ENCODE data around the gene RNF145.

Gene RNF145

GRCh38 chr5:159210210-159210661 lies 883 bp upstream of the RNF145 start:
- no peaks in the 10 kb centered on the region for H3K9me3 ChIP-seq (ENCODE audit: control insufficient read depth in 1 of 2, low read length in 2 of 2)
- H3K27me3 ChIP-seq (ENCODE audit: control insufficient read depth in 1 of 2, insufficient read depth in 2 of 2, low read length in 2 of 2): no peaks in the 10 kb centered on the region
- H3K4me3 ChIP-seq (ENCODE audit: low read depth in 1 of 2, low read length in 2 of 2): peak overlapping the region; percentile 89 to 95
- peaks cover 29 to 33% of the 10 kb centered on the region in 2 donors for H3K4me1 ChIP-seq (ENCODE audit: control insufficient read depth in 1 of 2, insufficient read depth in 2 of 2, low read length in 2 of 2)
- H3K27ac ChIP-seq (ENCODE audit: low read depth, low read length): no peak overlapping the region
- H3K36me3 ChIP-seq (ENCODE audit: control insufficient read depth in 1 of 2, insufficient read depth in 2 of 2, low read length in 2 of 2): no peaks in the 10 kb centered on the region
- no peak overlapping the region for H3K9ac ChIP-seq (ENCODE audit: low read depth in 1 of 2, low read length in 2 of 2)

- H3K4me1 ChIP-seq (ENCODE audit: control insufficient read depth in 1 of 2, insufficient read depth in 2 of 2, low read length in 2 of 2): peaks cover 29 to 33% of the 10 kb centered on the region in 2 donors
- H3K9me3 ChIP-seq (ENCODE audit: control insufficient read depth in 1 of 2, low read length in 2 of 2): no peaks in the 10 kb centered on the region
- H3K4me3 ChIP-seq (ENCODE audit: low read depth in 1 of 2, low read length in 2 of 2): peak overlapping the region; percentile 84 to 95
- no peaks in the 10 kb centered on the region for H3K36me3 ChIP-seq (ENCODE audit: control insufficient read depth in 1 of 2, insufficient read depth in 2 of 2, low read length in 2 of 2)
- H3K9ac ChIP-seq (ENCODE audit: low read depth in 1 of 2, low read length in 2 of 2): peak overlapping the region; percentile 73 to 90
- peak overlapping the region; percentile 86 for H3K27ac ChIP-seq (ENCODE audit: low read depth, low read length)
- H3K27me3 ChIP-seq (ENCODE audit: control insufficient read depth in 1 of 2, insufficient read depth in 2 of 2, low read length in 2 of 2): no peaks in the 10 kb centered on the region
Measured at GRCh38 chr5:159208514-159209437, 577 bp downstream of the RNF145 start.

GRCh38 chr5:159207686-159208513 lies 1.5 kb downstream of the RNF145 start:
- H3K4me1 ChIP-seq (ENCODE audit: control insufficient read depth in 1 of 2, insufficient read depth in 2 of 2, low read length in 2 of 2): peaks cover 29 to 36% of the 10 kb centered on the region in 2 donors
- peak overlapping the region; percentile 84 to 95 for H3K4me3 ChIP-seq (ENCODE audit: low read depth in 1 of 2, low read length in 2 of 2)
- peak overlapping the region; percentile 73 to 90 for H3K9ac ChIP-seq (ENCODE audit: low read depth in 1 of 2, low read length in 2 of 2)
- peak overlapping the region; percentile 86 for H3K27ac ChIP-seq (ENCODE audit: low read depth, low read length)
- no peaks in the 10 kb centered on the region for H3K36me3 ChIP-seq (ENCODE audit: control insufficient read depth in 1 of 2, insufficient read depth in 2 of 2, low read length in 2 of 2)
- no peaks in the 10 kb centered on the region for H3K9me3 ChIP-seq (ENCODE audit: control insufficient read depth in 1 of 2, low read length in 2 of 2)
- H3K27me3 ChIP-seq (ENCODE audit: control insufficient read depth in 1 of 2, insufficient read depth in 2 of 2, low read length in 2 of 2): no peaks in the 10 kb centered on the region

- peak overlapping the region; percentile 86 for H3K27ac ChIP-seq (ENCODE audit: low read depth, low read length)
- H3K9me3 ChIP-seq (ENCODE audit: control insufficient read depth in 1 of 2, low read length in 2 of 2): no peaks in the 10 kb centered on the region
- no peaks in the 10 kb centered on the region for H3K36me3 ChIP-seq (ENCODE audit: control insufficient read depth in 1 of 2, insufficient read depth in 2 of 2, low read length in 2 of 2)
- no peaks in the 10 kb centered on the region for H3K27me3 ChIP-seq (ENCODE audit: control insufficient read depth in 1 of 2, insufficient read depth in 2 of 2, low read length in 2 of 2)
- H3K4me3 ChIP-seq (ENCODE audit: low read depth in 1 of 2, low read length in 2 of 2): peak overlapping the region; percentile 84 to 95
- H3K4me1 ChIP-seq (ENCODE audit: control insufficient read depth in 1 of 2, insufficient read depth in 2 of 2, low read length in 2 of 2): peaks cover 29 to 35% of the 10 kb centered on the region in 2 donors
- H3K9ac ChIP-seq (ENCODE audit: low read depth in 1 of 2, low read length in 2 of 2): peak overlapping the region; percentile 73 to 90
Measured at GRCh38 chr5:159207222-159207685, 2.1 kb downstream of the RNF145 start.

- H3K9ac ChIP-seq (ENCODE audit: low read depth in 1 of 2, low read length in 2 of 2): peak overlapping the region in 1 of 2 donors; percentile 90
- peaks cover 29 to 31% of the 10 kb centered on the region in 2 donors for H3K4me1 ChIP-seq (ENCODE audit: control insufficient read depth in 1 of 2, insufficient read depth in 2 of 2, low read length in 2 of 2)
- no peaks in the 10 kb centered on the region for H3K9me3 ChIP-seq (ENCODE audit: control insufficient read depth in 1 of 2, low read length in 2 of 2)
- no peaks in the 10 kb centered on the region for H3K27me3 ChIP-seq (ENCODE audit: control insufficient read depth in 1 of 2, insufficient read depth in 2 of 2, low read length in 2 of 2)
- H3K27ac ChIP-seq (ENCODE audit: low read depth, low read length): peak overlapping the region; percentile 33
- H3K36me3 ChIP-seq (ENCODE audit: control insufficient read depth in 1 of 2, insufficient read depth in 2 of 2, low read length in 2 of 2): no peaks in the 10 kb centered on the region
- peak overlapping the region; percentile 0 to 95 for H3K4me3 ChIP-seq (ENCODE audit: low read depth in 1 of 2, low read length in 2 of 2)
Measured at GRCh38 chr5:159206818-159207217, 2.5 kb downstream of the RNF145 start.

GRCh38 chr5:159206368-159206767 lies 3.0 kb downstream of the RNF145 start:
- Histone ChIP-seq H3K4me3 (ENCODE audit: low read depth in 1 of 2, low read length in 2 of 2) (peak overlapping the region; percentile 0 to 95), H3K27me3 (ENCODE audit: control insufficient read depth in 1 of 2, insufficient read depth in 2 of 2, low read length in 2 of 2) (no peaks in the 10 kb centered on the region), H3K4me1 (ENCODE audit: control insufficient read depth in 1 of 2, insufficient read depth in 2 of 2, low read length in 2 of 2) (peaks cover 27 to 28% of the 10 kb centered on the region in 2 donors), H3K36me3 (ENCODE audit: control insufficient read depth in 1 of 2, insufficient read depth in 2 of 2, low read length in 2 of 2) (no peaks in the 10 kb centered on the region), H3K9ac (ENCODE audit: low read depth in 1 of 2, low read length in 2 of 2) (peak overlapping the region in 1 of 2 donors; percentile 90), H3K27ac (ENCODE audit: low read depth, low read length) (no peak overlapping the region), H3K9me3 (ENCODE audit: control insufficient read depth in 1 of 2, low read length in 2 of 2) (no peaks in the 10 kb centered on the region)

- H3K4me3 ChIP-seq (ENCODE audit: low read depth in 1 of 2, low read length in 2 of 2): no peak overlapping the region
- no peaks in the 10 kb centered on the region for H3K36me3 ChIP-seq (ENCODE audit: control insufficient read depth in 1 of 2, insufficient read depth in 2 of 2, low read length in 2 of 2)
- H3K9ac ChIP-seq (ENCODE audit: low read depth in 1 of 2, low read length in 2 of 2): no peak overlapping the region
- H3K27ac ChIP-seq (ENCODE audit: low read depth, low read length): no peak overlapping the region
- peaks cover 9 to 12% of the 10 kb centered on the region in 2 donors for H3K4me1 ChIP-seq (ENCODE audit: control insufficient read depth in 1 of 2, insufficient read depth in 2 of 2, low read length in 2 of 2)
- no peaks in the 10 kb centered on the region for H3K27me3 ChIP-seq (ENCODE audit: control insufficient read depth in 1 of 2, insufficient read depth in 2 of 2, low read length in 2 of 2)
- H3K9me3 ChIP-seq (ENCODE audit: control insufficient read depth in 1 of 2, low read length in 2 of 2): no peaks in the 10 kb centered on the region
Measured at GRCh38 chr5:159203351-159203750, 6.0 kb downstream of the RNF145 start.

GRCh38 chr5:159202151-159202550 lies 7.2 kb downstream of the RNF145 start:
- peaks cover 7 to 9% of the 10 kb centered on the region in 2 donors for H3K4me1 ChIP-seq (ENCODE audit: control insufficient read depth in 1 of 2, insufficient read depth in 2 of 2, low read length in 2 of 2)
- no peak overlapping the region for H3K9ac ChIP-seq (ENCODE audit: low read depth in 1 of 2, low read length in 2 of 2)
- no peak overlapping the region for H3K4me3 ChIP-seq (ENCODE audit: low read depth in 1 of 2, low read length in 2 of 2)
- no peak overlapping the region for H3K27ac ChIP-seq (ENCODE audit: low read depth, low read length)
- H3K27me3 ChIP-seq (ENCODE audit: control insufficient read depth in 1 of 2, insufficient read depth in 2 of 2, low read length in 2 of 2): no peaks in the 10 kb centered on the region
- H3K9me3 ChIP-seq (ENCODE audit: control insufficient read depth in 1 of 2, low read length in 2 of 2): no peaks in the 10 kb centered on the region
- peaks cover 0 to 5% of the 10 kb centered on the region in 2 donors for H3K36me3 ChIP-seq (ENCODE audit: control insufficient read depth in 1 of 2, insufficient read depth in 2 of 2, low read length in 2 of 2)

- Histone ChIP-seq H3K9ac (ENCODE audit: low read depth in 1 of 2, low read length in 2 of 2) (no peak overlapping the region), H3K27ac (ENCODE audit: low read depth, low read length) (no peak overlapping the region)
Measured at GRCh38 chr5:159199780-159200179, 9.6 kb downstream of the RNF145 start.

More at GRCh38 chr5:159199780-159200179, 9.6 kb downstream of the RNF145 start:
- Histone ChIP-seq H3K36me3 (ENCODE audit: control insufficient read depth in 1 of 2, insufficient read depth in 2 of 2, low read length in 2 of 2) (peaks cover 0 to 5% of the 10 kb centered on the region in 2 donors), H3K4me1 (ENCODE audit: control insufficient read depth in 1 of 2, insufficient read depth in 2 of 2, low read length in 2 of 2) (peaks cover 0 to 3% of the 10 kb centered on the region in 2 donors), H3K27me3 (ENCODE audit: control insufficient read depth in 1 of 2, insufficient read depth in 2 of 2, low read length in 2 of 2) (no peaks in the 10 kb centered on the region), H3K9me3 (ENCODE audit: control insufficient read depth in 1 of 2, low read length in 2 of 2) (no peaks in the 10 kb centered on the region), H3K4me3 (ENCODE audit: low read depth in 1 of 2, low read length in 2 of 2) (no peak overlapping the region)
